ENCODE data around the gene DDI1.
"Not testable (repeated sequence)": the region's sequence is repeated elsewhere in the genome, so short reads cannot be mapped to it uniquely, and the experiment has no call there.

The DDI1 gene

GRCh38 chr11:104041792-104042191 is 5.4 kb downstream of the DDI1 start:
- no peak for DNase-seq

GRCh38 chr11:104043142-104043541 is 6.7 kb downstream of the DDI1 start:
- DNase-seq: no peak

GRCh38 chr11:104043678-104044239 is 7.3 kb downstream of the DDI1 start:
- peak; percentile 13 for DNase-seq

GRCh38 chr11:104046331-104046730 is 9.9 kb downstream of the DDI1 start:
- no peak for DNase-seq

GRCh38 chr11:104046858-104047257 is 10.4 kb downstream of the DDI1 start:
- not testable (repeated sequence) for DNase-seq

- DNase-seq: no peak
These were observed 12.7 kb downstream of the DDI1 start for GRCh38 chr11:104049116-104049515.

GRCh38 chr11:104051778-104052177 is 15.3 kb downstream of the DDI1 start:
- no peak for DNase-seq

- no peak for DNase-seq
These were observed 17.5 kb downstream of the DDI1 start for GRCh38 chr11:104053743-104054478.

GRCh38 chr11:104054911-104055529 is 18.6 kb downstream of the DDI1 start:
- DNase-seq: no peak

- no peak for DNase-seq
These were observed 19.2 kb downstream of the DDI1 start for GRCh38 chr11:104055596-104055995.

- no peak for DNase-seq
These were observed 21.5 kb downstream of the DDI1 start for GRCh38 chr11:104057908-104058307.

- DNase-seq: no peak
These were observed 22.2 kb downstream of the DDI1 start for GRCh38 chr11:104058680-104059079.

GRCh38 chr11:104060004-104060794 is 23.8 kb downstream of the DDI1 start:
- DNase-seq: no peak

GRCh38 chr11:104060820-104061219 is 24.4 kb downstream of the DDI1 start:
- no peak for DNase-seq

GRCh38 chr11:104061853-104062521 is 25.5 kb downstream of the DDI1 start:
- DNase-seq: no peak

GRCh38 chr11:104064034-104064630 is 27.7 kb downstream of the DDI1 start:
- DNase-seq: no peak

- DNase-seq: no peak
These were observed 31.1 kb downstream of the DDI1 start for GRCh38 chr11:104067534-104067933.

GRCh38 chr11:104073950-104074705 is 37.7 kb downstream of the DDI1 start:
- peak; percentile 4 for DNase-seq

GRCh38 chr11:104075091-104075490 is 38.7 kb downstream of the DDI1 start:
- no peak for DNase-seq

GRCh38 chr11:104075706-104076105 is 39.3 kb downstream of the DDI1 start:
- DNase-seq: no peak

GRCh38 chr11:104076455-104076854 is 40.0 kb downstream of the DDI1 start:
- DNase-seq: no peak
